ENCODE measurements around the gene SDHAF3.
"Not testable (repeated sequence)": the region's sequence is repeated elsewhere in the genome, so short reads cannot be mapped to it uniquely, and the experiment has no call there.

The SDHAF3 gene

GRCh38 chr7:97096037-97096436 is 21.5 kb upstream of the SDHAF3 start:
- Histone ChIP-seq H3K4me1 (ENCODE audit: control insufficient read depth in 1 of 2, insufficient read depth in 2 of 2, low read length in 2 of 2) (no peaks in the 10 kb centered on the region), H3K9me3 (ENCODE audit: control insufficient read depth in 1 of 2, low read length in 2 of 2) (no peaks in the 10 kb centered on the region), H3K4me3 (ENCODE audit: low read depth in 1 of 2, low read length in 2 of 2) (no peak overlapping the region), H3K27me3 (ENCODE audit: low read depth, low read length) (no peaks in the 10 kb centered on the region), H3K36me3 (ENCODE audit: control insufficient read depth in 1 of 2, insufficient read depth in 2 of 2, low read length in 2 of 2) (no peaks in the 10 kb centered on the region), H3K27ac (ENCODE audit: low read length) (no peak overlapping the region)

GRCh38 chr7:97096661-97097060 is 20.8 kb upstream of the SDHAF3 start:
- no peaks in the 10 kb centered on the region for H3K4me1 ChIP-seq (ENCODE audit: control insufficient read depth in 1 of 2, insufficient read depth in 2 of 2, low read length in 2 of 2)
- H3K36me3 ChIP-seq (ENCODE audit: control insufficient read depth in 1 of 2, insufficient read depth in 2 of 2, low read length in 2 of 2): no peaks in the 10 kb centered on the region
- H3K4me3 ChIP-seq (ENCODE audit: low read depth in 1 of 2, low read length in 2 of 2): no peak overlapping the region
- no peak overlapping the region for H3K27ac ChIP-seq (ENCODE audit: low read length)
- no peaks in the 10 kb centered on the region for H3K27me3 ChIP-seq (ENCODE audit: low read depth, low read length)
- no peaks in the 10 kb centered on the region for H3K9me3 ChIP-seq (ENCODE audit: control insufficient read depth in 1 of 2, low read length in 2 of 2)

GRCh38 chr7:97104719-97105238 is 12.7 kb upstream of the SDHAF3 start:
- Histone ChIP-seq H3K27me3 (ENCODE audit: low read depth, low read length) (no peaks in the 10 kb centered on the region), H3K36me3 (ENCODE audit: control insufficient read depth in 1 of 2, insufficient read depth in 2 of 2, low read length in 2 of 2) (no peaks in the 10 kb centered on the region), H3K27ac (ENCODE audit: low read length) (no peak overlapping the region), H3K4me3 (ENCODE audit: low read depth in 1 of 2, low read length in 2 of 2) (no peak overlapping the region), H3K4me1 (ENCODE audit: control insufficient read depth in 1 of 2, insufficient read depth in 2 of 2, low read length in 2 of 2) (no peaks in the 10 kb centered on the region), H3K9me3 (ENCODE audit: control insufficient read depth in 1 of 2, low read length in 2 of 2) (no peaks in the 10 kb centered on the region)

- Histone ChIP-seq H3K4me3 (ENCODE audit: low read depth in 1 of 2, low read length in 2 of 2) (no peak overlapping the region), H3K4me1 (ENCODE audit: control insufficient read depth in 1 of 2, insufficient read depth in 2 of 2, low read length in 2 of 2) (no peaks in the 10 kb centered on the region), H3K36me3 (ENCODE audit: control insufficient read depth in 1 of 2, insufficient read depth in 2 of 2, low read length in 2 of 2) (no peaks in the 10 kb centered on the region), H3K9me3 (ENCODE audit: control insufficient read depth in 1 of 2, low read length in 2 of 2) (peaks cover 0 to 2% of the 10 kb centered on the region in 2 donors), H3K27me3 (ENCODE audit: low read depth, low read length) (no peaks in the 10 kb centered on the region), H3K27ac (ENCODE audit: low read length) (no peak overlapping the region)
Observed at GRCh38 chr7:97107192-97107800, 10.2 kb upstream of the SDHAF3 start.

- Histone ChIP-seq H3K27ac (ENCODE audit: low read length) (no peak overlapping the region), H3K4me1 (ENCODE audit: control insufficient read depth in 1 of 2, insufficient read depth in 2 of 2, low read length in 2 of 2) (peaks cover 5 to 14% of the 10 kb centered on the region in 2 donors), H3K4me3 (ENCODE audit: low read depth in 1 of 2, low read length in 2 of 2) (no peak overlapping the region), H3K27me3 (ENCODE audit: low read depth, low read length) (no peaks in the 10 kb centered on the region), H3K36me3 (ENCODE audit: control insufficient read depth in 1 of 2, insufficient read depth in 2 of 2, low read length in 2 of 2) (no peaks in the 10 kb centered on the region), H3K9me3 (ENCODE audit: control insufficient read depth in 1 of 2, low read length in 2 of 2) (no peaks in the 10 kb centered on the region)
Observed at GRCh38 chr7:97116308-97116707, 1.2 kb upstream of the SDHAF3 start.

GRCh38 chr7:97117035-97117371 is 495 bp upstream of the SDHAF3 start:
- Histone ChIP-seq H3K9me3 (ENCODE audit: control insufficient read depth in 1 of 2, low read length in 2 of 2) (no peaks in the 10 kb centered on the region), H3K4me3 (ENCODE audit: low read depth in 1 of 2, low read length in 2 of 2) (peak overlapping the region; percentile 83 to 100), H3K4me1 (ENCODE audit: control insufficient read depth in 1 of 2, insufficient read depth in 2 of 2, low read length in 2 of 2) (peaks cover 5 to 14% of the 10 kb centered on the region in 2 donors), H3K27me3 (ENCODE audit: low read depth, low read length) (no peaks in the 10 kb centered on the region), H3K36me3 (ENCODE audit: control insufficient read depth in 1 of 2, insufficient read depth in 2 of 2, low read length in 2 of 2) (no peaks in the 10 kb centered on the region), H3K27ac (ENCODE audit: low read length) (peak overlapping the region; percentile 77)

GRCh38 chr7:97118306-97118917 is 914 bp downstream of the SDHAF3 start:
- Histone ChIP-seq H3K27ac (ENCODE audit: low read length) (peak overlapping the region; percentile 87), H3K4me3 (ENCODE audit: low read depth in 1 of 2, low read length in 2 of 2) (peak overlapping the region; percentile 83 to 100), H3K27me3 (ENCODE audit: low read depth, low read length) (no peaks in the 10 kb centered on the region), H3K4me1 (ENCODE audit: control insufficient read depth in 1 of 2, insufficient read depth in 2 of 2, low read length in 2 of 2) (peaks cover 5 to 14% of the 10 kb centered on the region in 2 donors), H3K9me3 (ENCODE audit: control insufficient read depth in 1 of 2, low read length in 2 of 2) (no peaks in the 10 kb centered on the region), H3K36me3 (ENCODE audit: control insufficient read depth in 1 of 2, insufficient read depth in 2 of 2, low read length in 2 of 2) (no peaks in the 10 kb centered on the region)

GRCh38 chr7:97119747-97120146 is 2.2 kb downstream of the SDHAF3 start:
- H3K27me3 ChIP-seq (ENCODE audit: low read depth, low read length): no peaks in the 10 kb centered on the region
- no peaks in the 10 kb centered on the region for H3K36me3 ChIP-seq (ENCODE audit: control insufficient read depth in 1 of 2, insufficient read depth in 2 of 2, low read length in 2 of 2)
- no peak overlapping the region for H3K27ac ChIP-seq (ENCODE audit: low read length)
- no peaks in the 10 kb centered on the region for H3K9me3 ChIP-seq (ENCODE audit: control insufficient read depth in 1 of 2, low read length in 2 of 2)
- no peak overlapping the region for H3K4me3 ChIP-seq (ENCODE audit: low read depth in 1 of 2, low read length in 2 of 2)
- peaks cover 5 to 14% of the 10 kb centered on the region in 2 donors for H3K4me1 ChIP-seq (ENCODE audit: control insufficient read depth in 1 of 2, insufficient read depth in 2 of 2, low read length in 2 of 2)

GRCh38 chr7:97120713-97121457 is 3.4 kb downstream of the SDHAF3 start:
- no peaks in the 10 kb centered on the region for H3K9me3 ChIP-seq (ENCODE audit: control insufficient read depth in 1 of 2, low read length in 2 of 2)

GRCh38 chr7:97123115-97123514 is 5.6 kb downstream of the SDHAF3 start:
- H3K27ac ChIP-seq (ENCODE audit: low read length); H3K36me3 ChIP-seq (ENCODE audit: control insufficient read depth in 1 of 2, insufficient read depth in 2 of 2, low read length in 2 of 2); H3K4me3 ChIP-seq (ENCODE audit: low read depth in 1 of 2, low read length in 2 of 2); H3K27me3 ChIP-seq (ENCODE audit: low read depth, low read length); H3K9me3 ChIP-seq (ENCODE audit: control insufficient read depth in 1 of 2, low read length in 2 of 2): not testable (repeated sequence)
- H3K4me1 ChIP-seq (ENCODE audit: control insufficient read depth in 1 of 2, insufficient read depth in 2 of 2, low read length in 2 of 2): peaks cover 5 to 13% of the 10 kb centered on the region in 2 donors

More at GRCh38 chr7:97120713-97121457, 3.4 kb downstream of the SDHAF3 start:
- Histone ChIP-seq H3K4me3 (ENCODE audit: low read depth in 1 of 2, low read length in 2 of 2) (no peak overlapping the region), H3K27me3 (ENCODE audit: low read depth, low read length) (no peaks in the 10 kb centered on the region), H3K4me1 (ENCODE audit: control insufficient read depth in 1 of 2, insufficient read depth in 2 of 2, low read length in 2 of 2) (peaks cover 5 to 14% of the 10 kb centered on the region in 2 donors), H3K36me3 (ENCODE audit: control insufficient read depth in 1 of 2, insufficient read depth in 2 of 2, low read length in 2 of 2) (no peaks in the 10 kb centered on the region), H3K27ac (ENCODE audit: low read length) (no peak overlapping the region)

- no peaks in the 10 kb centered on the region for H3K27me3 ChIP-seq (ENCODE audit: low read depth, low read length)
- H3K4me3 ChIP-seq (ENCODE audit: low read depth in 1 of 2, low read length in 2 of 2): no peak overlapping the region
- no peak overlapping the region for H3K27ac ChIP-seq (ENCODE audit: low read length)
- H3K4me1 ChIP-seq (ENCODE audit: control insufficient read depth in 1 of 2, insufficient read depth in 2 of 2, low read length in 2 of 2): no peaks in the 10 kb centered on the region
- no peaks in the 10 kb centered on the region for H3K9me3 ChIP-seq (ENCODE audit: control insufficient read depth in 1 of 2, low read length in 2 of 2)
- no peaks in the 10 kb centered on the region for H3K36me3 ChIP-seq (ENCODE audit: control insufficient read depth in 1 of 2, insufficient read depth in 2 of 2, low read length in 2 of 2)
Observed at GRCh38 chr7:97126483-97127171, 9.1 kb downstream of the SDHAF3 start.
